ENCODE results near the gene ORAI3. TPM values are rescaled to one million over a fixed set of nuclear protein-coding genes. Genes with fewer than 3 reads are reported as not detected.

ORAI3 gene
- total and polyA plus RNA-seq, 2 of the 13 experiments (the other 11 are each of a cell fraction or from before 2014, with no cell fraction given): 11.4 to 32.0 TPM

GRCh38 chr16:30922960-30923535, 25.8 kb upstream of the ORAI3 start (continued):
- TF ChIP-seq ATF4 (CRISPR knock-in tag; IDR thresholded peaks at IDR 0.05) (peak in 1 of 2 experiments; percentile 63; a peak in 2 of 4 replicates), MAFF (IDR thresholded peaks at IDR 0.05; ENCODE audit: low read depth, low read length) (no peak), PHF21A (CRISPR knock-in tag; IDR thresholded peaks at IDR 0.05) (no peak), TSC22D2 (CRISPR knock-in tag; IDR thresholded peaks at IDR 0.05; ENCODE audit: borderline replicate concordance) (peak; percentile 88; the same call in 1 of the 2 replicates), ZNF713 (CRISPR knock-in tag; IDR thresholded peaks at IDR 0.05) (no peak; the same call in 1 of the 2 replicates), SNRNP70 (IDR thresholded peaks at IDR 0.05; ENCODE audit: low read depth, low read length) (no peak), MED13 (CRISPR knock-in tag; IDR thresholded peaks at IDR 0.05) (no peak), PHF8 (CRISPR knock-in tag; IDR thresholded peaks at IDR 0.05) (peak; percentile 77; the same call in 1 of the 2 replicates), ZNF264 (CRISPR knock-in tag; IDR thresholded peaks at IDR 0.05) (no peak), SAFB2 (CRISPR knock-in tag; IDR thresholded peaks at IDR 0.05; ENCODE audit: borderline replicate concordance, low read depth) (no peak), KDM4B (CRISPR knock-in tag; IDR thresholded peaks at IDR 0.05) (no peak), NFKB2 (CRISPR knock-in tag; IDR thresholded peaks at IDR 0.05; ENCODE audit: borderline replicate concordance) (peak; percentile 38; the same call in 1 of the 2 replicates), ZNF430 (CRISPR knock-in tag; IDR thresholded peaks at IDR 0.05) (no peak; the same call in 1 of the 2 replicates), RXRA (CRISPR knock-in tag; IDR thresholded peaks at IDR 0.05) (peak; percentile 53; the same call in 1 of the 2 replicates), ZNF678 (CRISPR knock-in tag; IDR thresholded peaks at IDR 0.05) (no peak), ZNF687 (CRISPR knock-in tag; IDR thresholded peaks at IDR 0.05) (peak; percentile 39; the same call in 1 of the 2 replicates), ZFY (CRISPR knock-in tag; IDR thresholded peaks at IDR 0.05) (peak; percentile 60), HES4 (CRISPR knock-in tag; IDR thresholded peaks at IDR 0.05; ENCODE audit: borderline replicate concordance) (no peak; the same call in 1 of the 2 replicates), RAD21 (CRISPR knock-in tag; IDR thresholded peaks at IDR 0.05) (no peak; the same call in 1 of the 2 replicates), SP5 (CRISPR knock-in tag; IDR thresholded peaks at IDR 0.05; ENCODE audit: borderline replicate concordance, low read depth) (peak; percentile 89), ZNF878 (CRISPR knock-in tag; IDR thresholded peaks at IDR 0.05) (no peak), MTF2 (CRISPR knock-in tag; IDR thresholded peaks at IDR 0.05; ENCODE audit: borderline replicate concordance) (no peak), ZBTB7B (CRISPR knock-in tag; IDR thresholded peaks at IDR 0.05) (no peak), ZFP36L2 (CRISPR knock-in tag; IDR thresholded peaks at IDR 0.05) (peak; percentile 35; the same call in 1 of the 2 replicates), ZFP82 (CRISPR knock-in tag; IDR thresholded peaks at IDR 0.05; ENCODE audit: borderline replicate concordance) (0 out of 2 replicates have a peak, but pooled peaks have one; percentile 35), ZBTB44 (CRISPR knock-in tag; IDR thresholded peaks at IDR 0.05) (peak; percentile 72; the same call in 1 of the 2 replicates)
